ENCODE results near the gene PLXNA4.

DNA sequence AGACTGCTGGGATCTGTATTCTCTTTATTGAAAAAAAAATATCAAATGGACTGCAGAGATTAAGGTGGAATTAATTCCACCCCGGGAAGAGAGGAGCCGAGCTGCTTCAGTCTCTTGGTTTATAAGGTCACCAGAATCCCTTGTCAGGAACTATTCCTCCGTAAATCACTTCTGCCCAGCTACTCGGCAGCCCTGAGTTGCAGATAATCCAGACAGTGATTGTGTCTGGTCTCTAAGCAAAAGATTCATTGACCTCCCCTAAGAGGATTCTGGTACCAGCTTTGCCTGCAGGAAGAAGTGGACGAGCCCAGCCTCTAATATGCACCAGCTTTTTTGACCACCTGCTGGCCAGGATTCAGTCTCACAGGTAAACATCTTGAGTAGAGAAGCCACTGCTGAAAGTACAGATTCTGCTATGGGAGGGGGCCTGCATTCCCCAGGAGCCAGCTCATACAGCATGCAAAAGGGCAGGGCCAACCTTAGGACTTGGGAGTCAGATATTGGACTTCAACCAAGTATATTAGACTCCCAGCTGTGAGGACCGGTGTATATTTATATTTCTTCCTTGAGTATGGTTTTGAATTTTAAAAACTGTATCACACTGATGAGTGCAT is 27.1 kb upstream of the PLXNA4 start:
- TF ChIP-seq, protein P1, sequence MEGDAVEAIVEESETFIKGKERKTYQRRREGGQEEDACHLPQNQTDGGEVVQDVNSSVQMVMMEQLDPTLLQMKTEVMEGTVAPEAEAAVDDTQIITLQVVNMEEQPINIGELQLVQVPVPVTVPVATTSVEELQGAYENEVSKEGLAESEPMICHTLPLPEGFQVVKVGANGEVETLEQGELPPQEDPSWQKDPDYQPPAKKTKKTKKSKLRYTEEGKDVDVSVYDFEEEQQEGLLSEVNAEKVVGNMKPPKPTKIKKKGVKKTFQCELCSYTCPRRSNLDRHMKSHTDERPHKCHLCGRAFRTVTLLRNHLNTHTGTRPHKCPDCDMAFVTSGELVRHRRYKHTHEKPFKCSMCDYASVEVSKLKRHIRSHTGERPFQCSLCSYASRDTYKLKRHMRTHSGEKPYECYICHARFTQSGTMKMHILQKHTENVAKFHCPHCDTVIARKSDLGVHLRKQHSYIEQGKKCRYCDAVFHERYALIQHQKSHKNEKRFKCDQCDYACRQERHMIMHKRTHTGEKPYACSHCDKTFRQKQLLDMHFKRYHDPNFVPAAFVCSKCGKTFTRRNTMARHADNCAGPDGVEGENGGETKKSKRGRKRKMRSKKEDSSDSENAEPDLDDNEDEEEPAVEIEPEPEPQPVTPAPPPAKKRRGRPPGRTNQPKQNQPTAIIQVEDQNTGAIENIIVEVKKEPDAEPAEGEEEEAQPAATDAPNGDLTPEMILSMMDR (IDR thresholded peaks at IDR 0.05), result no peak
- TF ChIP-seq EZH2 (IDR thresholded peaks at IDR 0.05; ENCODE audit: borderline replicate concordance, insufficient read depth, low read depth, low read length, poor library complexity, severe bottlenecking), result no peak

All from B cell (primary cell).